GM19468 (cell line): ENCODE data around the gene GTF2F2.
"Not testable (repeated sequence)": the region's sequence is repeated elsewhere in the genome, so short reads cannot be mapped to it uniquely, and the experiment has no call there.

Experiments used
- ATAC-seq: cut with Tn5 transposase; IDR thresholded peaks from one replicate; pipeline ENCODE4 v1.9.1; 2021; ENCODE audit warnings: mild to moderate bottlenecking, moderate library complexity, moderate number of reproducible peaks; ENCODE audit not compliant: unreplicated experiment; ENCODE audit errors: extremely low read depth

The GTF2F2 gene

GRCh38 chr13:45297456-45298205 is 177.3 kb downstream of the GTF2F2 start:
- no peak for ATAC-seq

DNA sequence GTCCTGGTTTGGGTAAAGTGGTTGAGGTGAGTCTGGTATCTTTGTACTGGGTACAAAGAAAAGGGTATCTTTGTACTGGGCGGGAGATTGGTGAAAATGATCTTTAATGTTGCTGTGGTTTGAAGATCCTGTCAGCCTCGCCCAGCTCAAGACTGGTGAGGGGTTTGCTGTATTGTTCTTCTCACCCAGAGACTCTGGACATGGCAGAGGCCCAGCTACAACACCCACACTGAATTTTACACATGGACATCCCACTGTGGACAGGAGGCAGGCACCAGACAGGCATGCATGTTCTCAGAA is 177.8 kb downstream of the GTF2F2 start:
- ATAC-seq: no peak

GRCh38 chr13:45298550-45298949 is 178.2 kb downstream of the GTF2F2 start:
- not testable (repeated sequence) for ATAC-seq

- ATAC-seq: no peak
Observed at GRCh38 chr13:45299194-45299593, 178.9 kb downstream of the GTF2F2 start.

GRCh38 chr13:45300190-45300985 is 180.1 kb downstream of the GTF2F2 start:
- no peak for ATAC-seq

- no peak for ATAC-seq
Observed at GRCh38 chr13:45301263-45301662, 181.0 kb downstream of the GTF2F2 start.

GRCh38 chr13:45302507-45302906 is 182.2 kb downstream of the GTF2F2 start:
- ATAC-seq: no peak

GRCh38 chr13:45303026-45303425 is 182.7 kb downstream of the GTF2F2 start:
- ATAC-seq: no peak

DNA sequence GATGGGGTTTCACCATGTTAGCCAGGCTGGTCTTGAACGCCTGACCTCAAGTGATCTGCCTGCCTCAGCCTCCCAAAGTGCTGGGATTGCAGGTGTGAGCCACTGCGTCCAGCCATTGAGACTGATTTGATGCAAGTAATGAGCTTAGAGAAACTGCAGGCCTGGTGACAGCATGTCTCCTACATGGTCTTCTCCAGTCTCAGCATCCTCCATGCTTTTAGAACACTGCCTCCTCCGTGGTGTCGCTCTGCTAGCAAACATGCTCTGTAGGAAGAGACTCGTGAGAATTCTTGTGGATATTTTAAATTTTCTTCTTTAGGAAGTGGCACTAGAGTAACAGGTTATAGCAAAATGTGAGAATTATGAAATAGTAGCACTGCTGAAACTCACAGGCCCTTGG is 183.6 kb downstream of the GTF2F2 start:
- no peak for ATAC-seq

DNA sequence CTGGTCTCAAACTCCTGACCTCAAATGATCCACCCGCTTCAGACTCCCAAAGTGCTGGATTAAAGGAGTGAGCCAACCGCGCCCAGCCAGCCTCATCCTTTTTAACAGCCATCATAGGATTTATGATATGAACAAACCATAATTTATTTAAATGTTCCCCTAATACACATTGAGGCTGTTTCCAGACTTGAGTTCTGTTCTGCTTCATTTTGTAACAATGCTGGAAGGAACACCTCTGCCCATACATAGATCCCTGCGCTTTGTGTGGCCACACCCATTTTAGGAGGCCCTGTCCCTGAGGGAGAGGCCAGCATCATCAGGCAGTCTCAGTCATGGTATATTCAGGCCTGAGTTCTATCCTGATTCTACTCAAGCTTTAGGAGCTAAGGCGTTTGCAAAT is 184.8 kb downstream of the GTF2F2 start:
- ATAC-seq: no peak

DNA sequence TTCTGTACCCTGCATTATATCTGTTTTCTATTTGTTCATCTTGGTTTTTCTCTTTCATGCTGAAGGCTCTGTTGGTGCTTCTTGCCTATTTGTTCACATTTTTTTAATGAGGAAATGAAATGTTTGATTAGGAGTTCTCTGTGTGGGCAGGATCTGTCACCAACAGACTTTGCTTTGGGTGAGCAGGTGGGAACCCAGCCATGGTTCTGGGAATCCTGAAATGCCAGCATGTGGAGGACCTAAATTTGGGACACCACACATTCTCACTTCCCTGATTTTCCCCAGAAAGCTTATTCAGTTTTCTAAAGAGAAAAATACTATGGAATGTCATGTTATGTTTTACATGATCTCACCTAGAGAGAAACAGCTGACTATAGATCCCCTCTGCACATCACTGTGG is 186.7 kb downstream of the GTF2F2 start:
- no peak for ATAC-seq

DNA sequence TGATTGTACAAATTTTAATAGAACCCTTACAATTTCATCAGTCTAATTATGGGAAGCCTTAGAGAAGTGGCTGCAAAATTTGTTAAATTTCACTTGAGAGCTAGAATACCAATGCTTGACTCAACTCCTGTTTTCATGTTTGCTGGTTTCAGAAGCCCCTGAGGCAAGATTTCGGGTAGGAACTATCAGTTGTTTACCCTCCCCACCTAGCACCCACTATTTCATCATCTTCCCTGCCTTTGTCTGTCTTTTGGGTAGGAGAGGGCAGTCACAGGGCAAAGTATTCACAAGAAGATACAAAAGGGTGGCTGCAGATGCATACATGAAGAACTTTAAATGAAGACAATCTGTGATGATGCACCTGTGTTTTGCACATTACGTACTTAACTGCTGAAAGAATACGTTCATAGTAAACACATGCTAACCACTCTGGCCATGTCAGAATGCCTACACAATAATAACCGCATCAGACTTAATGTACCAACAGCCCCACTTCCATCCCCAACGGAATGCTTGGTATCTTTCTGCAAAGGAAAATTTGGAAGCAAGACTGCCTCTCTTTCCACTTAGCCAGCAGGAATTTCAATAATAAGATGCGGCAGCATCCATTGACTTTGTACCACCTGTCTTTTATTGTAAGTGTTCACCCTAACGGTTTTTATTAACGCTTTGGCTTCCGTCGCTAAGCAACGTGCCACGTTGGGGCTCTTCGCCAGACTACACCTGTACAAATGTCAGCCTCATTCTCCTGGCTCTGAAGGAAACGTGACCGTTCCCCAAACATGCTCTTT is 190.2 kb downstream of the GTF2F2 start:
- ATAC-seq: no peak

GRCh38 chr13:45314822-45315221 is 194.5 kb downstream of the GTF2F2 start:
- ATAC-seq: no peak

- no peak for ATAC-seq
Observed at GRCh38 chr13:45315520-45316167, 195.3 kb downstream of the GTF2F2 start.

- ATAC-seq: no peak
Observed at GRCh38 chr13:45316338-45316737, 196.0 kb downstream of the GTF2F2 start.

DNA sequence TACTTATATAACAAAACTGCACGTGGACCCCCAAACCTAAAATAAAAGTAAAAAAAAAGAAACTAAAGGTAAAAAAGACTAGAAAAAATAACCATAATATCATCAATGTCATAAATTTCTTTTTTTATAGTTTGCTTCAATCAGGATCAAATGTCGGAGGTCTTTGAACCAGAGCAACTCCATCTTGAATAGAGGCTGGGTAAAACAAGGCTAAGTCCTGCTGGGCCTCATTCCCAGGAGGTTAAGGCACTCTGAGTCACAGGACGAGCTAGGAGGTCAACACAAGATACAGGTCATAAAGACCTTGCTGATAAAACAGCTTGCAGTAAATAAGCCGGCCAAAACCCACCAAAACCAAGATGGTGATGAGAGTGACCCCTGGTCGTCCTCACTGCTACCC is 196.7 kb downstream of the GTF2F2 start:
- ATAC-seq: no peak

GRCh38 chr13:45320876-45321629 is 200.7 kb downstream of the GTF2F2 start:
- no peak for ATAC-seq

DNA sequence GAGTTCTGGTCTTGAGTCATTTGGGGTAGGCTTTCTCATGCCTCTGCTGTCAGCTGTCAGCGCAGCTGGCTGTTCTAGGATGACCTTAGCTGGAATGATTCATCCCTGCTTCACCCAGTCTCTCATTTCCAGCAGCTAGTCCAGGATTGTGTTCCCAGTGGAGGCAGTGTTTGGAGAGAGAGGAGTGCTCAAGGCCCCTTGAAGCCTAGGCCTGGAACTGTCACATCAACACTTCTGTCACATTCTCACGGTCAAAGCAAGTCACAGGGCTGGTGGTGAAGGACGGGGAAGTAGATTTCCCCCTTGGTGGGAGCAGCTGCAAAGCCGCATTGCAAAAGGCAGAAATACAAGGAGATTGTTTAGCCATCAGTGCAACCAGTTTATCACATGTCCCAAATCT is 205.5 kb downstream of the GTF2F2 start:
- ATAC-seq: no peak

DNA sequence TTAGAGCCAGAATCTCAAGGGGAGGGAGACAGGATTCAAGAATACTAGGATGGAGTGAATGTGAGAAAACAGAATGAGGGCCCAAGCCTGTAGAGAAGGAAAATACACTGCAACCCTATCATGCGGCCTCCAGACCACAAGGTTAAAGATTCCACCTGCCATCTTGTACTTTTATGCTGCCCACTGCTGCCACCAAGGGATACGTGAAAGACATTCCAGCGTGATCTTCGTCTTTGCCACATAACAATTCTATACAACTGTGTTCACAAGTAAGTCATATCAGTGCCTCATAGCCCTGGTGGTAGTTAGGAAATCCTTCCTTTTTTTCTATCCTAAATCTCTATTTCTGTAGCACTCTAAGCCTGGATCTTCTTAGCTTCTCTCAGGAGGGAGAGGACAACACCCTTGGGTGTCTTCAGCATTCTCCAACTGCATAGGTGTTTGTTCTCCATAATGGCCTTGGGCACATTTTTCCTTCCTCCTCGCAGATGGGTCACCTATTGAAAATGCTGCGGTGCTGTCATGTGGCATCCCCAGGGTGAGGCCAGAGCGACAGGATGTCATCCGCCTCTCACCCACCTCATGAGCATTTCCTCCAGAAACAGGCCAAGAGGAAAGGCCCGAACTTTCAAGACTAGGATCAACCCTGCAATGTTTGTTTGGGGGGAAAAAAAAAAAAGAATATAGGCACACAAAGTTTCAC is 207.1 kb downstream of the GTF2F2 start:
- no peak for ATAC-seq
